ENCODE results near the gene PARVB.

GRCh38 chr22:44180706-44181032, 156.6 kb downstream of the PARVB start, which contains the start of gene PARVG:
- TF ChIP-seq, protein P1, sequence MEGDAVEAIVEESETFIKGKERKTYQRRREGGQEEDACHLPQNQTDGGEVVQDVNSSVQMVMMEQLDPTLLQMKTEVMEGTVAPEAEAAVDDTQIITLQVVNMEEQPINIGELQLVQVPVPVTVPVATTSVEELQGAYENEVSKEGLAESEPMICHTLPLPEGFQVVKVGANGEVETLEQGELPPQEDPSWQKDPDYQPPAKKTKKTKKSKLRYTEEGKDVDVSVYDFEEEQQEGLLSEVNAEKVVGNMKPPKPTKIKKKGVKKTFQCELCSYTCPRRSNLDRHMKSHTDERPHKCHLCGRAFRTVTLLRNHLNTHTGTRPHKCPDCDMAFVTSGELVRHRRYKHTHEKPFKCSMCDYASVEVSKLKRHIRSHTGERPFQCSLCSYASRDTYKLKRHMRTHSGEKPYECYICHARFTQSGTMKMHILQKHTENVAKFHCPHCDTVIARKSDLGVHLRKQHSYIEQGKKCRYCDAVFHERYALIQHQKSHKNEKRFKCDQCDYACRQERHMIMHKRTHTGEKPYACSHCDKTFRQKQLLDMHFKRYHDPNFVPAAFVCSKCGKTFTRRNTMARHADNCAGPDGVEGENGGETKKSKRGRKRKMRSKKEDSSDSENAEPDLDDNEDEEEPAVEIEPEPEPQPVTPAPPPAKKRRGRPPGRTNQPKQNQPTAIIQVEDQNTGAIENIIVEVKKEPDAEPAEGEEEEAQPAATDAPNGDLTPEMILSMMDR (IDR thresholded peaks at IDR 0.05) = no peak
- TF ChIP-seq POLR2A (IDR thresholded peaks at IDR 0.05) (no peak), EP300 (IDR thresholded peaks at IDR 0.05; ENCODE audit: low read depth) (no peak), POLR2AphosphoS5 (IDR thresholded peaks at IDR 0.05) (no peak)
